GM18508 (cell line): ENCODE measurements around the gene FTL.

Experiments used
- ATAC-seq: cut with Tn5 transposase; IDR thresholded peaks from one replicate; pipeline ENCODE4 v1.9.1; 2021; ENCODE audit warnings: moderate number of reproducible peaks; ENCODE audit not compliant: insufficient read depth, unreplicated experiment

The FTL gene

DNA sequence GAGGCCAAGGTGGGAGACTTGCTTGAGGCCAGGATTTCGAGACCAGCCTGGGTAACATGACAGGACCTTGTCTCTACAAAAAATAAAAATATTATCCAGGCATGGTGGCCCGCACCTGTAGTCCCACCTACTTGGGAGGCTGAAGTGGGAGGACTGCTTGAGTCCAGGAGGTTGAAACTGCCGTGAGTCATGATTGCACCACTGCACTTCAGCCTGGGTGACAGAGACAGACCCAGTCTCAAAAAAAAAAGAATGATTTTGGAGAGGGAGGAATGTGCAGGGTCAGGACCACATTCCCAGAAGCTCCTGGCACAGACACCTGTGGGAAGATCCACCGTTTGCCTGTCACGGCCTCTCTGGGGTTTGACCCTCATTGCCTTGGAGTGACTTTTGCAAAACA, 19.7 kb upstream of the FTL start:
- ATAC-seq: no peak

DNA sequence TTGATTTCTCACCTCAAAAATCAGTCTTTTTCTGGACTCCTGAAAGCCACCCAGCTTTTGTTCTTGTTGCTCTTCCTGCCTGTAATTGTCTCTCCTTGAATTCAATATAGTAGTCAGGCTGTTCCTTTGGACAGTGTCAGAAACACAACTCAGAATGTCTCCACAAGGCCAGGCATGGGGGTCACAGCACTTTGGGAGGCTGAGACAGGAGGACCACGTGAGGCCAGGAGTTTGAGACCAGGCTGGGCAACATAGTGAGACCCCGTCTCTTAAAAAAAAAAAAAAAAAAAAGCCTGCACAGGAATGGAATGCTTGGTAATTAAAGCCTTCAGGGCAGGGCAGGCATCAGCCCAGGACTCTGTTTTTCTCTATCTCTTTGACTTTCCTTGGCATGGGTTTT, 19.3 kb upstream of the FTL start:
- no peak for ATAC-seq

- no peak for ATAC-seq
Measured at GRCh38 chr19:48946463-48947257, 18.4 kb upstream of the FTL start.

DNA sequence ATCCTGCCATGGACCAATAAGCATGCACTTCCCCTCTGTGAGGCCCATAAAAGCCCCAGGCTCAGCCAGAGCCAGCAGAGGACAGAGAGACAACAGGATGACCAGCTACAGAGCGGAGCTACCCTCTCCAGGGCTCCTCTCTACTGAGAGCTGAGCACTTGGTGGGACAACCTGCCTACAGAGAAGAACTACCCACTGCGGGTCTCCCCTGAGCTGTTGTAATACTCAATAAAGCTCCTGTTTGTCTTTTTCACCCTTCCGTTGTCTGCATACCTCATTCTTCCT, 17.9 kb upstream of the FTL start:
- no peak for ATAC-seq

- no peak for ATAC-seq
Measured at GRCh38 chr19:48950159-48950558, 14.9 kb upstream of the FTL start.

DNA sequence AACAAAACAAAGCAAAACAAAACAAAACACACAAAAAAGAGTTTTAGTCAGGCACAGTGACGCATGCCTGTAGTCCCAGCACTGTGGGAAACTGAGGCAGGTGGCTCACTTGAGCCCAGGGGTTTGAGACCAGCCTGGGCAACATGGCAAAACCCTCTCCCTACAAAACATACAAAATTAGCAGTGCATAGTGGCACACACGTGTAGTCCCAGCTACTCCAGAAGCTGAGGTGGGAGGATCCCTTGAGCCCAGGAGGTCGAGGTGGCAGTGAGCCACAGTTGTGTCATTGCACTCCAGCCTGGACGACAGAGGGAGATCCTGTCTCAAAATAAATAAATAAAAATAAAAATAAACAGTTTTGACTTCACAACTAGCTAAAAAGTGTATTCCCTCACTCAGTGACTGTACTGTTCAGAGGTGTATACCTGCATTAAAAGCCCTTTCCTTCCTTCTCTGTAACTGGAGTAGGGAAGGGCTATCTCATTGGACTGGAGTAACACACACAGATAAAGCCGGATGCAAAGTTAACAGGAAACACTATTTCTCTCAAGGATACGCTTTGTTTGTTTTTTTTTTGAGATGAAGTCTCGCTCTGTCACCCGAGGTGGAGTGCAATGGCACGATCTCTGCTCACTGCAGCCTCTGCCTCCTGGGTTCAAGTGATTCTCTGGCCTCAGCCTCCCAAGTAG, 14.1 kb upstream of the FTL start:
- ATAC-seq: no peak

DNA sequence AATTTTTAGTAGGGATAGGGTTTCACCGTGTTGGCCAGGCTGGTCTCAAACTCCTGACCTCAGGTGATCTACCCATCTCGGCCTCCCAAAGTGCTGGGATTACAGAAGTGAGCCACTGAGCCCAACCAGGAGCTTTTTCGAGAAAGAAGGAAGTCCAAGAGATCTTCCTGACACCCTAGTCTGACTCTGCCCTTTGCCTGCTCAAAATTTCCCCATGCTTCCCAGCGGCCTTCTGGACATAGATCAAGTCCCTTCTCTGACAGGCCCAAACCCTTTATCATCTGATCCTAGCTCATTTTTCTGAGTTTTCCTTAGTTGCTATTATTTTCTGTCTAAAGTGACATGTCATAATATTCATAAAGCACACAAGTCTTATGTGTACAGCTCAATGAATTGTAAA, 12.0 kb upstream of the FTL start:
- no peak for ATAC-seq

GRCh38 chr19:48953990-48954594, 11.0 kb upstream of the FTL start:
- no peak for ATAC-seq

DNA sequence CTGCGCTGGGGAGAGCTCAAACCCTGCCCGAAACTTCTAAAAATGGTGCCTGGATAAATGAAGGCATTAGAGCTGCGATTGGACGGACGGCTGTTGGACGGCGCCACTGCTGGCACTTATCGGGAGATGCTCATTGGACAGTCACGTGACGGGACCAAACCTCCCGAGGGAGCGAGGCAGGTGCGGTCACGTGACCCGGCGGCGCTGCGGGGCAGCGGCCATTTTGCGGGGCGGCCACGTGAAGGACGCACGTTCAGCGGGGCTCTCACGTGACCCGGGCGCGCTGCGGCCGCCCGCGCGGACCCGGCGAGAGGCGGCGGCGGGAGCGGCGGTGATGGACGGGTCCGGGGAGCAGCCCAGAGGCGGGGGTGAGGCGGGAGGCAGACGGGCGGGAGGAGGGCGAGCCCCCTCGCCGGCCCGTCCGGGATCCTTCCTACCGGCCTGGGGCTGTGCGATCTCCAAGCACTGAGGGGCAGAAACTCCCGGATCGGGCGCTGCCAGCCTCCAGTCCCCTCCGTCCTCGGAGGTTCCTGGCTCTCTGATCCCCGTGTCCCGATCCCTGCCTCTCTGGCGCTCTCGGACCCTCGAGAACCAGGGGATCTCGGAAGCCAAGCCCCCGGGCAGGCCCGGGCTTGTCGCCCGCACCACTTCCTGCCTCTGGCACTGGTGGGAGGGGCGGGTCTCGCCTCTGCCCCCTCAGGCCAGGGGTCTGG, 10.4 kb upstream of the FTL start, which contains the start of gene BAX:
TSS of gene BAX (plus strand) at position 281 of the 713 bp plus-strand sequence. CDS start at position 335, 54 bp downstream.
- no peak for ATAC-seq

DNA sequence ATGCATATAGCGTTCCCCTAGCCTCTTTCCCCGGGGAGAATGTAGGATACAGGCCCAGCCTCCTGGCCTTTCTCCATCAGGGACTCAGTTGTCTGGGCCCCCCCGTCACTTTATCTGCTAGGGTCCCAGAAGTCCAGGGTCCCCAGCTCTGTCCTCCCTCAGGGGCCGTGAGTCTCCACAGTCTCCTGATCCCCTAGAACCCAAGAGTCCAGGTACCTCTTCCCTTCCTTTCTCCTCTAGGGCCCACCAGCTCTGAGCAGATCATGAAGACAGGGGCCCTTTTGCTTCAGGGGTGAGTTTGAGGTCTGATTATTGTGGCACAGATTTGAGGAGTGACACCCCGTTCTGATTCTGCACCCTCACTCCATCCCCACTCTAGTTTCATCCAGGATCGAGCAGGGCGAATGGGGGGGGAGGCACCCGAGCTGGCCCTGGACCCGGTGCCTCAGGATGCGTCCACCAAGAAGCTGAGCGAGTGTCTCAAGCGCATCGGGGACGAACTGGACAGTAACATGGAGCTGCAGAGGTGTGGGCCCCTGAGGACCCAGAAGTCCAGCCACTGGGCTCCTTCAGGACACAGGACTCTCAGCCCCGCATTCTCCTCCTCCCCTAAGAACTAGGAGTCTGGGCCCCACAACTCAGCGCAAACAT, 9.7 kb upstream of the FTL start:
- no peak for ATAC-seq

DNA sequence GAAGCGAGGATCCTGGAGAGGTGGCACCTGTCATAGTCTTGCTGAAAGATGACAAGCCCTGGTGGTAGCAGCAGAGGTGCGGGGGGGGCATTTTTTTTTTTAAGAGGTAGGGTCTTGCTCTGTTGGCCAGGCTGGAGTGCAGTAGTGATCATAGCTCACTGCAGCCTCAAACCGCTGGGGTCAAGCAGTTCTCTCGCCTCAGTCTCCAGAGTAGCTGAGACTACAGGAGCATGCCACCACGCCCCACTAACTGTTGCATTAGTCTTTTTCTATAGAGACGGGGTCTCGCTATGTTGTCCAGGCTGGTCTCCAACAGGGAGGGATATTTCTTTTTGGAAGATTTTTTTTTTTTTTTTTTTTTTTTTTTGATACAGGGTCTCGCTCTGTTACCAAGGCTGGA, 7.1 kb upstream of the FTL start:
- ATAC-seq: no peak

DNA sequence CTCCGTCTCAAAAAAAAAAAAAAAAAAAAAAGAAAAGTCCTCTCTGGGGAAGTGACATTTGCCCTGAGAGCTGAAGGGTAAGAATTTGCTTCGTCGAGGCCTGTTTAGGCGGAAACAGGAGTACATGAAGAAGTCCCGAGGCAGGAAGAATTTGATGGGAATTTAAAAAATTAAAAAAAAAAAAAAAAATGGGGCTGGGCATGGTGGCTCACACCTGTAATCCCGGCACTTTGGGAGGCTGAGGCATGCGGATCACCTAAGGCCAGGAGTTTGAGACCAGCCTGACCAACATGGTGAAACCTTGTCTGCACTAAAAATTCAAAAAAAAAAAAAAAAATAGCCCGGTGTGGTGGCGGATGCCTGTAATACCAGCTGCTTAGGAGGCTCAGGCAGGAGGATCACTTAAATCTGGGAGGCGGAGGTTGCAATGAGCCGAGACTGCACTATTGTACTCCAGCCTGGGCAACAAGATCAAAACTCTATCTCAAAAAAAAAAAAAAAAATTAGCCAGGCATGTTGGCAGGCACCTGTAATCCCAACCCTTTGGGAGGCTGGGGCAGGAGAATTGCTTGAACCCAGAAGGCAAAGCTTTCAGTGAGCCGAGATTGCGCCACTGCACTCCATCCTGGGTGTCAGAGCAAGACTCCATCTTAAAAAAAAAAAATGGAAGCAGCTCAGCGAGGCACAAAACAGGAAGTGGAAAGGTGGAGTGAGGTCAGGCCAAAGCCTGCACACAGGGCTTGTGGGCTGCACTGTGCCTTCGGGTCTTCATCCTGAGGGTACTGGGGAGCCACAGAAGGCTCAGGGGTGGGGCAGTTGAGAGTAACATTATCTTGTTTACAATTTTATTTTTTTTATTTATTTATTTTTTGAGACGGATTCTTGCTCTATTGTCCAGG, 5.5 kb upstream of the FTL start:
- no peak for ATAC-seq

GRCh38 chr19:48961051-48961649, 4.0 kb upstream of the FTL start:
- ATAC-seq: no peak

- ATAC-seq: no peak
Measured at GRCh38 chr19:48961673-48962028, 3.5 kb upstream of the FTL start.

DNA sequence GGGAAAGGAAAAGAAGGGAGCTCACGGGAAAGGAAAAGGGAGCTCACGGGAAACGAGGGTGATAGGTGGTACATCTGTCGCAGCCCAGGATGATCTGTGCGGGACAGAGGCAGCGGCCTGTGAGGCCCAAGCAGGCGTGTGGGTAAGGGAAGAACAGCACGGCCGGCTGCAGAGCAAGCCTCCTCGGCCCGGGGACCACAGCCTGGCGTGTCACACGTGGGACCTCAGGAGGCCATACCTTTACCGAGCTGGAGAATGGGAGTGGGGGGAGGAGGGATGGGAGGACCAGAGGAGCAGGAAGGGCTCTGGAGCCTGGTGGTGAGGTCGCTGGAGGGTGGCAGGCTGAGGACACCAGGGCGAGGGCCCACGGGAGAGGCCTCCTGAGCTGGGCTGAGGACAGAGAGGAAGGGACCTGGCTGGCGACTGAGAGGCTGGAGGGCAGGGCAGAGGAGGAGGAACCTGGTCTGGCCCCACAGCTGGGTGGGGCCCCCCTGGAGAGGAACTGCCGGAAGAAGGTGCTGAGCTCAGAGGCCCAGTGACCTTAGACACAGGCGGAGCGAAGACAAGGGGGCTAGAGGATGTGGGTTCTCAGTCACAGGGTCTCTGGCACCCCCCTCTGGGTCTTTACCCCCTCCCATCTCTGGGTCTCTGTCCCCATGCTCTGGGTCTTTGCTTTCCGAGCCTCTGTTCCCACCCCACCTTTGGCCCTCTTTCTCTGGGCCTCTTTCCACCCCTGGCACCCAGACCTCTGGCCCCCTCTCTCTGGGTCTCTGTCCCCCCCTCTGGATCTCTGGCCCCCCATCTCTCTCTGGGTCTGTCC, 2.9 kb upstream of the FTL start:
- no peak for ATAC-seq

DNA sequence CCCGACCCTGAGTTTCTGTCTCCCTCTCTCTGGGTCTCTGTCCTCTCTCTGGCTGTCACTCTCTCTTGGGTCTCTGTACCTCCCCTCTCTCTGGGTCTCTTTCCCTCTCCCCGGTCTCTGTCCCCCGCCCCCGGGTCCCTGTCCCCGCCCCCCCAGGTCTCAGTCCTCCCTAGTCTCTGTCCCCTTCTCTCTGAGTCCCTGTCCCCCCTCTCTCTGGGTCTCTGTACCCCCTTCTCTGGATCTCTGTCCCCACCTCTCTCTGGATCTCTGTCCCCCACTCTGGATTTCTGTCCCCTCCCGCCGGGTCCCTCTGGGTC, 2.3 kb upstream of the FTL start:
- no peak for ATAC-seq

DNA sequence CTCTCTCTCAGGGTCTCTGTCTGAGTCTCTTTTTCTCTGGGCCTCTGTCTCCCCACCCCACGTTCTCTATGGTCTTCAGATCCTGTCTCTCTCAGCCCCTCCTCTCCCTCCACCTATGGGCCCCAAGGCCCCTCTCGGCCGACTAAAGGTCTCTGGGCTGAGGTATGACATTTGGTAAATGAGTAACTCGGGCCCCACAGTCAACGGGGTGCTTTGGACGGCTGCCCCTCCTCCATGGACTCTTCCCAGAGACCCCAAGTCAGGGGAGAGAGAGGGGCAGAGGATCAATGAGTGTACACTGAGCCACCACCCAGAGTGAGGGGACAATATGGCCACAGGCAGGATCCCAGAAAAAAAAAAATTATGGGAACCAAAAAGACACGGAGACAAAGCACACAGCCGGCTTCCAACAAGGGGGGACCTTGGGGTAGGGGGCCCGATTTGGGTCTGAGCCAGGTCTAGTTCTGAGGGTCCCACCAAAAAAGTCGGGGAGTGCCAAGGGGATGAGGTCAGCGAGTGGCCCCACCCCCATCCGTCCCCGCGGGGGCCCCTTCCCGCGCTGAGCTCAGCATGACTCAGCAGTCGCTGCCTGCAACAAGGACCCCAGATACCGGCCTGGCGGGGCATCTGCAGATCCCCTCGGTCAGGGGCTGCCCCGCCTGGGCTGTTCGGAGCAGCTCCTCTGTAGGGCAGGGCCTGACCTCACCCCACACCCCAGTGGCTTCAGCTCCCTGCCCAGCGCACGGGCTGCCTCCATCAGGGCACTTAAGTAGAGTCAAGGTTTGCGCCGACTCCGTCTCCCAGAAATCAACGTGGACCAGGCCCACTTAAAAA, 1.5 kb upstream of the FTL start:
- no peak for ATAC-seq
